ENCODE measurements around the gene ASCC1. TPM values are rescaled to one million over a fixed set of nuclear protein-coding genes. Genes with fewer than 3 reads are reported as not detected.

The ASCC1 gene
- total and polyA plus RNA-seq, 2 of the 13 experiments (the other 11 are each of a cell fraction or from before 2014, with no cell fraction given): 21.6 to 30.1 TPM

- TF ChIP-seq LBX2 (CRISPR knock-in tag; IDR thresholded peaks at IDR 0.05; ENCODE audit: borderline replicate concordance) (no peak), KDM2A (CRISPR knock-in tag; IDR thresholded peaks at IDR 0.05; ENCODE audit: borderline replicate concordance, low read depth) (peak; percentile 70), ZMYM2 (CRISPR knock-in tag; IDR thresholded peaks at IDR 0.05) (0 out of 2 replicates have a peak, but pooled peaks have one; percentile 48), ZBTB14 (CRISPR knock-in tag; IDR thresholded peaks at IDR 0.05) (no peak), ZNF512 (CRISPR knock-in tag; IDR thresholded peaks at IDR 0.05) (0 out of 2 replicates have a peak, but pooled peaks have one; percentile 9), XRCC5 (optimal IDR thresholded peaks at IDR 0.05; ENCODE audit: low read length) (no peak), SRSF1 (optimal IDR thresholded peaks at IDR 0.05; ENCODE audit: low read depth, low read length) (no peak), NFKB2 (CRISPR knock-in tag; IDR thresholded peaks at IDR 0.05; ENCODE audit: borderline replicate concordance) (peak; percentile 64; the same call in 1 of the 2 replicates), MXI1 (IDR thresholded peaks at IDR 0.05; ENCODE audit: borderline replicate concordance, low read depth, low read length) (no peak), RNF219 (CRISPR knock-in tag; IDR thresholded peaks at IDR 0.05) (no peak), ZSCAN29 (CRISPR knock-in tag; conservative IDR thresholded peaks at IDR 0.05) (no peak), ZKSCAN8 (CRISPR knock-in tag; IDR thresholded peaks at IDR 0.05; ENCODE audit: borderline replicate concordance) (0 out of 2 replicates have a peak, but pooled peaks have one; percentile 2), ZFAT (CRISPR knock-in tag; conservative IDR thresholded peaks at IDR 0.05) (no peak), LCORL (IDR thresholded peaks at IDR 0.05) (no peak), LCORL (CRISPR knock-in tag; IDR thresholded peaks at IDR 0.05) (peak; percentile 5; the same call in 1 of the 2 replicates), ZNF230 (CRISPR knock-in tag; IDR thresholded peaks at IDR 0.05) (peak; percentile 25; the same call in 1 of the 2 replicates), NFIC (IDR thresholded peaks at IDR 0.05; ENCODE audit: low read length) (no peak), NFYB (CRISPR knock-in tag; IDR thresholded peaks at IDR 0.05) (no peak), ETS1 (CRISPR knock-in tag; IDR thresholded peaks at IDR 0.05) (no peak), TEAD2 (CRISPR knock-in tag; IDR thresholded peaks at IDR 0.05) (no peak), MTA3 (CRISPR knock-in tag; IDR thresholded peaks at IDR 0.05) (no peak), POGZ (CRISPR knock-in tag; IDR thresholded peaks at IDR 0.05) (no peak; the same call in 1 of the 2 replicates)
Measured at GRCh38 chr10:72260976-72261783, 45.1 kb upstream of the ASCC1 start (continued).

Data from HepG2 (cell line).